ENCODE measurements around the gene GOLT1B.

The GOLT1B gene

GRCh38 chr12:21500786-21501257 is 767 bp upstream of the GOLT1B start:
- Histone ChIP-seq H3K79me2 (ENCODE audit: insufficient read depth, low read depth) (peaks cover 55% of the 10 kb centered on the region), H4K20me1 (ENCODE audit: insufficient read depth) (no peaks in the 10 kb centered on the region), H3K36me3 (ENCODE audit: insufficient read depth) (no peaks in the 10 kb centered on the region), H3K27me3 (ENCODE audit: insufficient read depth, low read depth) (no peaks in the 10 kb centered on the region), H3K4me3 (IDR thresholded peaks at IDR 0.05; ENCODE audit: insufficient read depth, low read depth, low read length) (no peak overlapping the region), H3K4me2 (peak overlapping the region; percentile 59), H3K4me1 (ENCODE audit: low read depth, poor library complexity, severe bottlenecking) (peaks cover 31% of the 10 kb centered on the region), H2AFZ (ENCODE audit: low read depth) (peak overlapping the region; percentile 92; the same call in 1 of the 2 replicates), H3K27ac (peak overlapping the region; percentile 51; the same call in 1 of the 2 replicates), H3K9ac (peak overlapping the region; percentile 88; the same call in 1 of the 2 replicates)
- TF ChIP-seq, protein P1, sequence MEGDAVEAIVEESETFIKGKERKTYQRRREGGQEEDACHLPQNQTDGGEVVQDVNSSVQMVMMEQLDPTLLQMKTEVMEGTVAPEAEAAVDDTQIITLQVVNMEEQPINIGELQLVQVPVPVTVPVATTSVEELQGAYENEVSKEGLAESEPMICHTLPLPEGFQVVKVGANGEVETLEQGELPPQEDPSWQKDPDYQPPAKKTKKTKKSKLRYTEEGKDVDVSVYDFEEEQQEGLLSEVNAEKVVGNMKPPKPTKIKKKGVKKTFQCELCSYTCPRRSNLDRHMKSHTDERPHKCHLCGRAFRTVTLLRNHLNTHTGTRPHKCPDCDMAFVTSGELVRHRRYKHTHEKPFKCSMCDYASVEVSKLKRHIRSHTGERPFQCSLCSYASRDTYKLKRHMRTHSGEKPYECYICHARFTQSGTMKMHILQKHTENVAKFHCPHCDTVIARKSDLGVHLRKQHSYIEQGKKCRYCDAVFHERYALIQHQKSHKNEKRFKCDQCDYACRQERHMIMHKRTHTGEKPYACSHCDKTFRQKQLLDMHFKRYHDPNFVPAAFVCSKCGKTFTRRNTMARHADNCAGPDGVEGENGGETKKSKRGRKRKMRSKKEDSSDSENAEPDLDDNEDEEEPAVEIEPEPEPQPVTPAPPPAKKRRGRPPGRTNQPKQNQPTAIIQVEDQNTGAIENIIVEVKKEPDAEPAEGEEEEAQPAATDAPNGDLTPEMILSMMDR (conservative IDR thresholded peaks at IDR 0.05; ENCODE audit: low read depth, low read length), result no peak

GRCh38 chr12:21502164-21502496 is 541 bp downstream of the GOLT1B start:
- Histone ChIP-seq H3K9ac (peak overlapping the region; percentile 88), H4K20me1 (ENCODE audit: insufficient read depth) (no peaks in the 10 kb centered on the region), H3K36me3 (ENCODE audit: insufficient read depth) (no peaks in the 10 kb centered on the region), H3K27me3 (ENCODE audit: insufficient read depth, low read depth) (no peaks in the 10 kb centered on the region), H3K27ac (peak overlapping the region; percentile 64), H3K4me1 (ENCODE audit: low read depth, poor library complexity, severe bottlenecking) (peaks cover 31% of the 10 kb centered on the region), H3K4me3 (IDR thresholded peaks at IDR 0.05; ENCODE audit: insufficient read depth, low read depth, low read length) (no peak overlapping the region), H3K79me2 (ENCODE audit: insufficient read depth, low read depth) (peaks cover 61% of the 10 kb centered on the region), H3K4me2 (peak overlapping the region; percentile 67), H2AFZ (ENCODE audit: low read depth) (peak overlapping the region; percentile 92)
- TF ChIP-seq, protein P1 (conservative IDR thresholded peaks at IDR 0.05; ENCODE audit: low read depth, low read length), result no peak

GRCh38 chr12:21502872-21503271 is 1.3 kb downstream of the GOLT1B start:
- Histone ChIP-seq H4K20me1 (ENCODE audit: insufficient read depth) (no peaks in the 10 kb centered on the region), H3K36me3 (ENCODE audit: insufficient read depth) (no peaks in the 10 kb centered on the region), H2AFZ (ENCODE audit: low read depth) (no peak overlapping the region), H3K27me3 (ENCODE audit: insufficient read depth, low read depth) (no peaks in the 10 kb centered on the region), H3K27ac (no peak overlapping the region), H3K4me2 (peak overlapping the region; percentile 67), H3K79me2 (ENCODE audit: insufficient read depth, low read depth) (peaks cover 61% of the 10 kb centered on the region), H3K4me1 (ENCODE audit: low read depth, poor library complexity, severe bottlenecking) (peaks cover 31% of the 10 kb centered on the region), H3K9ac (peak overlapping the region; percentile 88; the same call in 1 of the 2 replicates), H3K4me3 (IDR thresholded peaks at IDR 0.05; ENCODE audit: insufficient read depth, low read depth, low read length) (no peak overlapping the region)
- TF ChIP-seq, protein P1 (conservative IDR thresholded peaks at IDR 0.05; ENCODE audit: low read depth, low read length), result no peak

GRCh38 chr12:21505888-21506287 is 4.3 kb downstream of the GOLT1B start:
- no peak overlapping the region for H3K27ac ChIP-seq
- no peaks in the 10 kb centered on the region for H3K27me3 ChIP-seq (ENCODE audit: insufficient read depth, low read depth)
- TF ChIP-seq, protein P1 (conservative IDR thresholded peaks at IDR 0.05; ENCODE audit: low read depth, low read length), result no peak
- no peak overlapping the region for H2AFZ ChIP-seq (ENCODE audit: low read depth)
- no peak overlapping the region for H3K9ac ChIP-seq
- H3K4me2 ChIP-seq, result no peak overlapping the region
- no peaks in the 10 kb centered on the region for H4K20me1 ChIP-seq (ENCODE audit: insufficient read depth)
- H3K4me3 ChIP-seq (IDR thresholded peaks at IDR 0.05; ENCODE audit: insufficient read depth, low read depth, low read length), result no peak overlapping the region
- peaks cover 48% of the 10 kb centered on the region for H3K79me2 ChIP-seq (ENCODE audit: insufficient read depth, low read depth)
- peaks cover 39% of the 10 kb centered on the region for H3K4me1 ChIP-seq (ENCODE audit: low read depth, poor library complexity, severe bottlenecking)
- no peaks in the 10 kb centered on the region for H3K36me3 ChIP-seq (ENCODE audit: insufficient read depth)

Measured in KMS-11 (cell line).